SK-N-SH (cell line): ENCODE data around the gene GRM8.

Experiments
- CTCF ChIP-seq: fragments of 200-600 bp; sonication (generic); IDR thresholded peaks from 2 replicates; pipeline ENCODE4 v1.6.1; 2017; ENCODE audit warnings: antibody characterized with exemption, mild to moderate bottlenecking, moderate library complexity
- JUND ChIP-seq: IDR thresholded peaks from 2 replicates; pipeline ENCODE4 v1.4.0; 2012
- MXI1 ChIP-seq: IDR thresholded peaks from 2 replicates; pipeline ENCODE4 v1.6.1; 2012; ENCODE audit warnings: mild to moderate bottlenecking, low read depth, low read length, improper control_type of control experiment
- PBX3 ChIP-seq: IDR thresholded peaks from 2 replicates; pipeline ENCODE4; 2012
- POLR2AphosphoS5 ChIP-seq: IDR thresholded peaks from 2 replicates; pipeline ENCODE4 v1.6.1; 2012; ENCODE audit warnings: low read depth, low read length
- RAD21 ChIP-seq: IDR thresholded peaks from 2 replicates; pipeline ENCODE4 v1.6.1; 2012; ENCODE audit warnings: mild to moderate bottlenecking, low read length
- RFX5 ChIP-seq: IDR thresholded peaks from 2 replicates; pipeline ENCODE4 v1.6.1; 2012; ENCODE audit warnings: mild to moderate bottlenecking, improper control_type of control experiment, low read length
- TAF1 ChIP-seq: IDR thresholded peaks from 2 replicates; pipeline ENCODE4 v1.6.1; 2012; ENCODE audit warnings: low read depth, mild to moderate bottlenecking, low read length, moderate library complexity, borderline replicate concordance
- TF ChIP-seq, protein P1 (sequence below): IDR thresholded peaks from 2 replicates; pipeline ENCODE4 v1.4.0; 2012; ENCODE audit warnings: low read depth, borderline replicate concordance

- TF ChIP-seq TAF1 (no peak), CTCF (no peak), JUND (no peak), RAD21 (no peak), PBX3 (no peak), POLR2AphosphoS5 (no peak), MXI1 (no peak), RFX5 (no peak)
- TF ChIP-seq, protein P1, sequence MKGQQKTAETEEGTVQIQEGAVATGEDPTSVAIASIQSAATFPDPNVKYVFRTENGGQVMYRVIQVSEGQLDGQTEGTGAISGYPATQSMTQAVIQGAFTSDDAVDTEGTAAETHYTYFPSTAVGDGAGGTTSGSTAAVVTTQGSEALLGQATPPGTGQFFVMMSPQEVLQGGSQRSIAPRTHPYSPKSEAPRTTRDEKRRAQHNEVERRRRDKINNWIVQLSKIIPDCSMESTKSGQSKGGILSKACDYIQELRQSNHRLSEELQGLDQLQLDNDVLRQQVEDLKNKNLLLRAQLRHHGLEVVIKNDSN = no peak
Measured at GRCh38 chr7:127057918-127058317, 194.8 kb downstream of the GRM8 start.
